ENCODE measurements around the gene MAP3K21. TPM values are rescaled to one million over a fixed set of nuclear protein-coding genes. Genes with fewer than 3 reads are reported as not detected.

MAP3K21 gene
- total RNA-seq, 6 donors from 2014 or later: 6.0 to 22.0 (median 12.9) TPM

DNA sequence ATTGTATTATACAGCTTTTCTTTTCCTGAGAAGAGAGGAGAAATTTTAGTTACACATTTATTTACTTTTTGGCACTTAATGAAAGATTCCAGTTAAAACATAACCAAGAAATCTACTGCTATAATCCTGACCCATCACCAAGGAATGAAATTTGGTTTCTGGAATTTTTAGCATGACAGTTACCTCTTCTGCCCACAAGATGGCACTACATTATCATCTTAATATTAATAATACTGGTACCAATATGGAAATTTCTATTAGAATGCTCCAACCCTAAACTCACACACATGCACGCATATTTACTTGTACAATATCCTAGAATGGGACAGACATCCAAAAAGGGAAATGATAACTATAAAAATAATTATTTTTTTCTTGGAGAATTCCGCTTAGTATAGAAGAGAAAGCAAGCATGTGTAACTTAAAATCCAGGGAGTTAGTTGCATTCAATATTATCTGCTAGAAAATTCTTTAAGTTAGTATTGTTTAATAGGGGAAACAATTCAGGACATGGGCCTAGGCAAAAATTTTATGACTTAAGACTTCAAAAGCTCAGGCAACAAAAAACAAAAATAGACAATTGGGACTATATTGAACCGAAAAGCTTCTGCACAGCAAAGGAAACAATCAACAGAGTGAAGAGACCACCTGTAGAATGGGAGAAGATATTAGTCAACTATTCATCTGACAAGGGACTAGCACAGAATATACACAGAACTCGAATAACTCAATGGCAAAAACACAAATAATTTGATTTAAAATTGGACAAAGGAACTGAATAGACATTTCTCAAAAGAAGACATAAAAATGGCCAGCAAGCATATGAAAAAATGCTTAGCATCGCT lies 37.4 kb downstream of the MAP3K21 start:
- Histone ChIP-seq H3K4me3 (no peak overlapping the region), H3K27ac (no peak overlapping the region), H3K4me1 (peaks cover 0 to 18% (median 2%) of the 10 kb centered on the region in 4 donors), H3K27me3 (no peaks in the 10 kb centered on the region), H3K36me3 (no peaks in the 10 kb centered on the region), H3K9me3 (no peaks in the 10 kb centered on the region)
- WGBS, 2 donors: 75 to 82% methylated on average over 5 of the region's 5 CpGs
- no peak for TF ChIP-seq EP300 (IDR thresholded peaks at IDR 0.05)
- TF ChIP-seq, protein P1, sequence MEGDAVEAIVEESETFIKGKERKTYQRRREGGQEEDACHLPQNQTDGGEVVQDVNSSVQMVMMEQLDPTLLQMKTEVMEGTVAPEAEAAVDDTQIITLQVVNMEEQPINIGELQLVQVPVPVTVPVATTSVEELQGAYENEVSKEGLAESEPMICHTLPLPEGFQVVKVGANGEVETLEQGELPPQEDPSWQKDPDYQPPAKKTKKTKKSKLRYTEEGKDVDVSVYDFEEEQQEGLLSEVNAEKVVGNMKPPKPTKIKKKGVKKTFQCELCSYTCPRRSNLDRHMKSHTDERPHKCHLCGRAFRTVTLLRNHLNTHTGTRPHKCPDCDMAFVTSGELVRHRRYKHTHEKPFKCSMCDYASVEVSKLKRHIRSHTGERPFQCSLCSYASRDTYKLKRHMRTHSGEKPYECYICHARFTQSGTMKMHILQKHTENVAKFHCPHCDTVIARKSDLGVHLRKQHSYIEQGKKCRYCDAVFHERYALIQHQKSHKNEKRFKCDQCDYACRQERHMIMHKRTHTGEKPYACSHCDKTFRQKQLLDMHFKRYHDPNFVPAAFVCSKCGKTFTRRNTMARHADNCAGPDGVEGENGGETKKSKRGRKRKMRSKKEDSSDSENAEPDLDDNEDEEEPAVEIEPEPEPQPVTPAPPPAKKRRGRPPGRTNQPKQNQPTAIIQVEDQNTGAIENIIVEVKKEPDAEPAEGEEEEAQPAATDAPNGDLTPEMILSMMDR (IDR thresholded peaks at IDR 0.05): peak; percentile 34 to 67 (median 52)
- no peak for TF ChIP-seq POLR2A (IDR thresholded peaks at IDR 0.05)
- TF ChIP-seq POLR2AphosphoS5 (IDR thresholded peaks at IDR 0.05): no peak
- ATAC-seq (ENCODE audit: low FRiP score in 2 of 2) (no peak), DNase-seq (no peak)

DNA sequence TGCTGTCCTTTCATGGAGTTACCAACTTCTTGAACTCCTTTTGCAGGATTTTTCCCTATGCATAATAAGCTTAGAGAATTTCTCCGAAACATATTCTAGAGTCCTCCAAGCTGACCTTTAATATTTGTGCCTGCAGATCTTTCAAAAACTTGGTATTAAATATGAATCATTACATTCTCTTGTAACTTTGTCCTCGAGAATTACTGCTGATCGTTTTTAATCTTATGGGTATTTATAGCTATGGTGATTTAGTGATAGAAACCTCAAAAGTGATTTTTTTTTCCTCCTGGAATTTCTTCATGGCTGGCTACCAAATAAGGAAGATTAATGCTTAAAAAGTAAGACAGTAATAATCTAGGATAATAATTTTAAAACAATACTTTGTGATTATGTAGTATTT lies 39.1 kb downstream of the MAP3K21 start:
- no peaks in the 10 kb centered on the region for H3K27me3 ChIP-seq
- H3K27ac ChIP-seq: peak overlapping the region in 1 of 4 donors; percentile 67
- 55 to 63% methylated on average over 3 of the region's 3 CpGs for WGBS, 2 donors
- H3K4me3 ChIP-seq: no peak overlapping the region
- H3K36me3 ChIP-seq: no peaks in the 10 kb centered on the region
- ATAC-seq (ENCODE audit: low FRiP score in 2 of 2) (no peak), DNase-seq (no peak)
- TF ChIP-seq EP300 (IDR thresholded peaks at IDR 0.05) (no peak), POLR2AphosphoS5 (IDR thresholded peaks at IDR 0.05) (no peak)
- TF ChIP-seq, protein P1 (IDR thresholded peaks at IDR 0.05): no peak
- H3K9me3 ChIP-seq: no peaks in the 10 kb centered on the region
- H3K4me1 ChIP-seq: peaks cover 0 to 12% (median 0%) of the 10 kb centered on the region in 4 donors

DNA sequence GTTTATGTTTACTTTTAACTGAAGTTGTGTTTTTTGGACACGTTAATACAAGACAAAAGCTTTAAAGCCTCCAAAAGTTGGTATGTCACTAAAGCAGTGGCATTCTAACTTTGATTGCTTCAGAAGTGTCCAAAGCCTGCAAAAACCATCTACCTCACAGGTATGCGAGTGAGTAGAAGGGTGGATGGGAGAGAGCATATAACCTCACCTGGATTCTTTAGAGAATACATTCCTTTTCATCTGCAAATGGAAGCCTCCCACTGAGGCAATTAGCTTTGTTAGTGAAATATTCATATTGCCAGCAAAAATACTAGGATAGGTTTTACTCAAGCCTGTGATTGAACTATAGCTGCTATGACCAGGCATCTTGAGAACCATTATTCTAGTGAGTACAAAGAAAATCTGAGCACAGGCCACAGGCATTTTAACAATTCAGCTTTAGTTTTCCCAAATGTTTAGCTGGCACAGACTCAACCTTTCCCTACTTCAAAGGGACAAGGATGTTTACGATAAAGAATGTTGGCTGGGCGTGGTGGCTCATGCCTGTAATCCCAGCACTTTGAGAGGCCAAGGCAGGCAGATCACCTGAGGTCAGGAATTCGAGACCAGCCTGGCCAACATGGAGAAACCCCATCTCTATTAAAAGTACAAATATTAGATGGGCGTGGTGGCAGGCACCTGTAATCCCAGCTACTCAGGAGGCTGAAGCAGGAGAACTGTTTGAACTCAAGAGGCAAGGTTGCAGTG lies 39.7 kb downstream of the MAP3K21 start:
- Histone ChIP-seq H3K27ac (peak overlapping the region in 2 of 4 donors; percentile 24 to 67), H3K27me3 (no peaks in the 10 kb centered on the region), H3K36me3 (no peaks in the 10 kb centered on the region), H3K4me3 (no peak overlapping the region), H3K9me3 (no peaks in the 10 kb centered on the region), H3K4me1 (peaks cover 0 to 12% (median 0%) of the 10 kb centered on the region in 4 donors)
- ATAC-seq (ENCODE audit: low FRiP score in 2 of 2): peak in 1 of 2 donors; percentile 63
- DNase-seq: peak in 1 of 2 donors; percentile 43
- TF ChIP-seq, protein P1 (IDR thresholded peaks at IDR 0.05): no peak
- peak in 1 of 4 donors; percentile 25 for TF ChIP-seq EP300 (IDR thresholded peaks at IDR 0.05)
- WGBS, 2 donors: 47 to 53% methylated on average over 6 of the region's 6 CpGs

DNA sequence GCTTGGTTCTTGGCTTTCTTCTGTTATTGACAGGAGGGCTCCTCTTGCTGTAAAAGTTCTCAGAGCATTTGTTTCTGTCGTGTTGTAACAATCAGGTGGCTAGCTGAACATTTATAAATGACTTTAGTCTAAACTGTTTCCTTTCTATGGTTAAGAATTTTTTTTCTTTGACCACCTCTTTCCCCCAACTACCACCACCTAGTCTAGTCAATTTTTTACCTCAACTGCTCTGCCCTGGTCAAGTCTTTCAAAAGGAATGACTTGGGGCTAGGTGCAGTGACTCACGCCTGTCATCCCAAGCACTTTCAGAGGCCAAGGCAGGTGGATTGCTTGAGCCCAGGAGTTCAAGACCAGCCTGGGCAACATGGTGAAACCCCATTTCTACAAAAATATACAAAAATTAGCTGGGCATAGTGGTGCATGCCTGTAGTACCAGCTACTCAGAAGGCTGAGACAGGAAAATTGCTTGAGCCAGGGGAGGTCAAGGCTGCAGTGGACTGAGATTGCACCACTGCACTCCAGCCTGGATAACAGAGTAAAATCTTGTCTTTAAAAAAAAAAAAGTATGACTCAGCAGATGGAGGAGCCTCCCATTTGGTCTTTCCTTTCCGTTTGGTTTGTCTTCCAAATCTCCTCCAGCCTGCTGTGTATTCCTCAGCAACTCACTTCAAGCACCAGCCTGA lies 40.7 kb downstream of the MAP3K21 start:
- peak in 1 of 2 donors; percentile 38 for ATAC-seq (ENCODE audit: low FRiP score in 2 of 2)
- H3K4me1 ChIP-seq: peaks cover 0 to 12% (median 0%) of the 10 kb centered on the region in 4 donors
- no peaks in the 10 kb centered on the region for H3K9me3 ChIP-seq
- WGBS, 2 donors: 65 to 74% methylated on average over 3 of the region's 3 CpGs
- H3K36me3 ChIP-seq: peaks cover 0 to 2% (median 0%) of the 10 kb centered on the region in 4 donors
- H3K27ac ChIP-seq: peak overlapping the region in 3 of 4 donors; percentile 1 to 52 (median 37)
- TF ChIP-seq POLR2A (IDR thresholded peaks at IDR 0.05) (no peak), POLR2AphosphoS5 (IDR thresholded peaks at IDR 0.05) (no peak), EP300 (IDR thresholded peaks at IDR 0.05) (no peak)
- TF ChIP-seq, protein P1 (IDR thresholded peaks at IDR 0.05): no peak
- no peaks in the 10 kb centered on the region for H3K27me3 ChIP-seq
- H3K4me3 ChIP-seq: no peak overlapping the region
- no peak for DNase-seq
